Myometrial cell (primary cell): Measurements from ENCODE around the gene ZCCHC24. TPM values are rescaled to one million over a fixed set of nuclear protein-coding genes. Genes with fewer than 3 reads are reported as not detected.

ENCODE experiments used
- total RNA-seq: library from RNA; depleted of rRNA; stranded (reverse); fragments of >200 nt; gene quantifications from 2 replicates; pipeline ENCODE4 v1.2.3, GENCODE V29; 2015

Gene ZCCHC24
- 29.7 and 33.3 TPM in 2 replicates for total RNA-seq

DNA sequence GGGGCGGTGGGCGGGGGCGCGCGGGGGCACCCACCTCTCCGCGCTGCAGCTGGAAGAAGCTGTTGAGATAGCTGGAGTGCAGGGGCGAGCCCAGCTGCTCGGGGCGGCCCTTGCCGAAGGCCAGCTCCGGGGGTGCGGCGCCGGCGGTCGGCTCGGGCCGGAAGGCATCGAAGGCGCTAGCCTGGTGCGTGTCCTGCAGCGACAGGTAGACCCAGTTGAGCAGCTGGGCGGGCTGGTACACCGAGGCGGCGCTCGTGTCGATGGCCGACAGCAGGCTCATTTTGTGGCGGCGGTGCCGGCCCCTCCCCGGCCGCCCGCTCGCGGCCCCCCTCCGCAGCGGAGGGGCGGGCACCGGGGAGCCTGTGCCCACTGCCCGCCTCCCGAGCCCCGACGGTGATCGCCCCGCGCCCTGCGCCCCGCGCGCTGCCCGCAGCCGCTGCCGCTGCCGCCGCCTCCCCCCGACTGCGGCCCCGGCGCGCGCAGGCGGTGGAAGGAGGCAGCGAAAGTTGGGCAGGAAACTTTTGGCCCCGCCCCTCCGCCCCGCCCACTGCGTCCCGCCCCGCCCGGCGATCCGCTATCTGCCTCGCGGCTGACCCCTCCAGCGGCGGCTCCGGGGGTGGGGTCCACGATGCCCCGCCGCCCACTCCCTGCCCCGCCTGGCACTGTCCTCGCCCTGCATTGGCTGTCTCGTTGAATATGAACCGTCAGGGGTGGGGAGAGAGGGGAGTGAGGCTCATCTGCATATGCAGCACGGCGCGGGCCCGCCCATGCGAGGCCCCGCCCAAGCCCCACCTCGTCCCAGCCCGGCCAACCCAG lies at the start of gene ZCCHC24:
Gene ZCCHC24 (minus strand): TSS at position 464 of the 816 bp plus-strand sequence. CDS start 184 bp downstream, at position 280.

DNA sequence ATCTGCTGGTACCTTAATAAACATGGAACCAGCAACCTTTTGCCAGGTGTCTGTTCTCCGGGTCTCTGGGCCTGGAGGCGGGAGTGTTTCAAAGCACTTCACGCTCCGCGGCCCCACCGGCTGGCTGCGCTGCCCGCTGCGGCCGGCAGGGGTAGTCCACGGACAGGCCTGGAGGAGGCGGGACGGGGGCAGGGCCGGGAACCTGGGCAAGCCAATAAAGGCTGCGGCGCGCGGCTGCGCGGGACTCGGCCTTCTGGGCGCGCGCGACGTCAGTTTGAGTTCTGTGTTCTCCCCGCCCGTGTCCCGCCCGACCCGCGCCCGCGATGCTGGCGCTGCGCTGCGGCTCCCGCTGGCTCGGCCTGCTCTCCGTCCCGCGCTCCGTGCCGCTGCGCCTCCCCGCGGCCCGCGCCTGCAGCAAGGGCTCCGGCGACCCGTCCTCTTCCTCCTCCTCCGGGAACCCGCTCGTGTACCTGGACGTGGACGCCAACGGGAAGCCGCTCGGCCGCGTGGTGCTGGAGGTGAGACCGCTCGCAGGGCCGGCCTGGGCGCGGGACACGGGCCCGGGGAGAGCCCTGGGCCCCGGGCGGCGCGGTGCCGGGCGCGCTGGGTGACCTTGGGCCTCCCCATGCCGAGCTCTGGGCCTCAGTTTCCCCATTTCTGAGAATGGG lies 98.1 kb downstream of the ZCCHC24 start, which contains the start of gene PPIF:
Gene PPIF (plus strand): TSS at position 244 of the 668 bp plus-strand sequence. CDS start 80 bp downstream, at position 324.

Other genes starting within 250 kb of the ZCCHC24 start
- 46.8 and 63.4 TPM in 2 replicates for gene PPIF, start 98.2 kb downstream of the ZCCHC24 start, total RNA-seq
- 0.29 and 0.53 TPM in 2 replicates for gene EIF5AL1, start 66.9 kb upstream of the ZCCHC24 start, total RNA-seq
- gene SFTPA2, start 114.8 kb upstream of the ZCCHC24 start, total RNA-seq = not detected in 2 replicates
- not detected in 2 replicates for gene SFTPA1, start 165.3 kb upstream of the ZCCHC24 start, total RNA-seq